SK-N-MC (cell line): ENCODE results near the gene CACNB4.
"Not testable (repeated sequence)": the region's sequence is repeated elsewhere in the genome, so short reads cannot be mapped to it uniquely, and the experiment has no call there.

ENCODE experiments used
- EZH2 ChIP-seq: fragments of 200-600 bp; sonication (generic); IDR thresholded peaks from one replicate; pipeline ENCODE4 v1.6.1; 2017; ENCODE audit warnings: antibody characterized with exemption
- POLR2AphosphoS5 ChIP-seq: IDR thresholded peaks from 2 replicates; pipeline ENCODE4 v1.6.1; 2012; ENCODE audit warnings: mild to moderate bottlenecking, low read depth, low read length, borderline replicate concordance

GRCh38 chr2:152107140-152107539 is 8.3 kb upstream of the CACNB4 start:
- not testable (repeated sequence) for TF ChIP-seq POLR2AphosphoS5, EZH2
